Caco-2 (cell line): Measurements from ENCODE around the gene PLXNA1. TPM values are rescaled to one million over a fixed set of nuclear protein-coding genes. Genes with fewer than 3 reads are reported as not detected.

Experiments used
- BruUV-seq: library from RNA; stranded (reverse); fragments of 400-500 nt; replicated peaks from 2 replicates; lab custom pipeline; 2021; lab: Mats Ljungman, UMichigan
- CTCF ChIA-PET: fragments of 300-600 bp; sonication (Branson Sonifier 250); formaldehyde crosslinking; loops from one replicate; lab custom pipeline; 2022; ENCODE audit warnings: antibody characterized with exemption; lab: Charles Lee
- POLR2A ChIA-PET: fragments of 300-600 bp; sonication (Branson Sonifier 250); formaldehyde crosslinking; loops from one replicate; lab custom pipeline; 2022; ENCODE audit warnings: antibody characterized with exemption; lab: Charles Lee
- DNase-seq, 2 experiments: peaks; one replicate each; pipeline versions ENCODE4 v3.0.0 to v3.0.0-alpha.2; 2020 to 2022
- H3K27me3 ChIP-seq: replicated peaks from 2 replicates; pipeline ENCODE4 v1.6.0; 2011; ENCODE audit warnings: low read length; ENCODE audit not compliant: control insufficient read depth, insufficient read depth
- H3K36me3 ChIP-seq: 2 replicates; pipeline ENCODE4 v1.5.1; 2011; ENCODE audit warnings: low read length; ENCODE audit not compliant: control insufficient read depth, insufficient read depth
- H3K4me1 ChIP-seq: fragments of 250-450 bp; sonication (Bioruptor Pico); 2 replicates; pipeline ENCODE4 v1.5.1; 2020; ENCODE audit warnings: mild to moderate bottlenecking
- H3K4me3 ChIP-seq: 2 replicates; pipeline ENCODE4 v1.5.1; 2011; ENCODE audit warnings: low read depth, mild to moderate bottlenecking, control low read depth, low read length
- H3K9me3 ChIP-seq: fragments of 250-450 bp; sonication (Bioruptor Pico); 2 replicates; pipeline ENCODE4 v1.5.1; 2020; ENCODE audit warnings: mild to moderate bottlenecking, moderate library complexity
- H3K27ac Mint-ChIP-seq: one replicate; pipeline ENCODE4 v1.8.0; 2022; ENCODE audit warnings: mixed read lengths; ENCODE audit not compliant: unreplicated experiment
- H3K27me3 Mint-ChIP-seq: one replicate; pipeline ENCODE4 v1.8.0; 2022; ENCODE audit warnings: mixed read lengths; ENCODE audit not compliant: insufficient read depth, unreplicated experiment
- H3K36me3 Mint-ChIP-seq: one replicate; pipeline ENCODE4 v1.8.0; 2022; ENCODE audit warnings: mild to moderate bottlenecking, mixed read lengths; ENCODE audit not compliant: insufficient read depth, unreplicated experiment
- H3K4me1 Mint-ChIP-seq: one replicate; pipeline ENCODE4 v1.8.0; 2022; ENCODE audit warnings: low read depth, mixed read lengths; ENCODE audit not compliant: unreplicated experiment
- H3K4me3 Mint-ChIP-seq: one replicate; pipeline ENCODE4 v1.8.0; 2022; ENCODE audit warnings: mild to moderate bottlenecking, moderate library complexity, mixed read lengths; ENCODE audit not compliant: unreplicated experiment
- H3K9me3 Mint-ChIP-seq: one replicate; pipeline ENCODE4 v1.8.0; 2022; ENCODE audit warnings: mixed read lengths; ENCODE audit not compliant: unreplicated experiment
- intact Hi-C: fragments of 100-400 bp; cut with micrococcal nuclease; formaldehyde crosslinking; loops from one replicate; pipeline ENCODE4 v1.10.0; 2022; ENCODE audit not compliant: unreplicated experiment
- total RNA-seq: library from RNA; stranded (reverse); gene quantifications from 2 replicates; pipeline ENCODE4 v1.2.3, GENCODE V29; 2022
- TF ChIP-seq, protein P1 (sequence below), 2 experiments: fragments of 200-600 bp in 1 of 2; IDR thresholded peaks; 1 replicate in 1 of 2; 2 replicates in 1 of 2; pipeline versions ENCODE4 v1.5.1 to v1.8.0; 2011 to 2022; ENCODE audit warnings: antibody characterized with exemption in 1 of 2, control low read depth in 1 of 2, inconsistent platforms in 1 of 2, low read depth in 1 of 2, low read length in 1 of 2, mild to moderate bottlenecking in 1 of 2, moderate library complexity in 1 of 2; ENCODE audit not compliant: insufficient read depth in 1 of 2, severe bottlenecking in 1 of 2, unreplicated experiment in 1 of 2

Gene PLXNA1
- total RNA-seq, 1 experiment from 2014 or later, result 95.1 TPM

DNA sequence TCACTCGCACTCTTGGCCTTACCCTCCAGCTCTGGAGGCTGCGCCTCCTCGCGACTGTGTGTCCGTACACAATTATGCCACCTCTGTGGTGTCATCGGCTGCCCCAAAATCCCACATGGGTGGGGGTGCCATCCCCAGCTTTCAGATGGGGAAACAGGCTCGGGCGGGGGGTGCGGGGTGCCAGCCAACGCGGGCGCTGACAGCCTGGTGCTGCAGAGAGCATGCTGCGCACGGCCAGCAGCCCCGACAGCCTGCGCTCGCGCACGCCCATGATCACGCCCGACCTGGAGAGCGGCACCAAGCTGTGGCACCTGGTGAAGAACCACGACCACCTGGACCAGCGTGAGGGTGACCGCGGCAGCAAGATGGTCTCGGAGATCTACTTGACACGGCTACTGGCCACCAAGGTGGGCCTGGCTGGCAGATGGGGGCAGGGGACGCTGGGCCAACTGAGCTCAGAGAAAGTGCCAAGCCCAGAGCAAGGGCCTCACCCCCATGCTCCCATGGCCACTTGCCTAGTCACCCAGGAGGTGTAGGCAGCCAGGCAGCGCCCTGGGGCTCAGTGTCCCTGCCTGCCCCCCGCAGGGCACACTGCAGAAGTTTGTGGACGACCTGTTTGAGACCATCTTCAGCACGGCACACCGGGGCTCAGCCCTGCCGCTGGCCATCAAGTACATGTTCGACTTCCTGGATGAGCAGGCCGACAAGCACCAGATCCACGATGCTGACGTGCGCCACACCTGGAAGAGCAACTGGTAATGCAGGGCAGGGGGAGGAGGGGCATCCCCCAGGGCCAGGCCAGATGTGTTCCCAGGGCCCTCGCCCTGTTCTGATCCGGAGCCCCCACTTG is 47.0 kb downstream of the PLXNA1 start:
- no peaks in the 10 kb centered on the region; the same call in 1 of the 2 replicates for H3K36me3 ChIP-seq
- Mint-ChIP-seq H3K27me3 (no peaks in the 10 kb centered on the region), H3K4me3 (no peak overlapping the region), H3K4me1 (no peaks in the 10 kb centered on the region), H3K9me3 (no peaks in the 10 kb centered on the region), H3K36me3 (peaks cover 63% of the 10 kb centered on the region), H3K27ac (no peak overlapping the region)
- H3K9me3 ChIP-seq, result no peaks in the 10 kb centered on the region
- DNase-seq, result no peak
- H3K27me3 ChIP-seq, result no peaks in the 10 kb centered on the region
- TF ChIP-seq, protein P1, sequence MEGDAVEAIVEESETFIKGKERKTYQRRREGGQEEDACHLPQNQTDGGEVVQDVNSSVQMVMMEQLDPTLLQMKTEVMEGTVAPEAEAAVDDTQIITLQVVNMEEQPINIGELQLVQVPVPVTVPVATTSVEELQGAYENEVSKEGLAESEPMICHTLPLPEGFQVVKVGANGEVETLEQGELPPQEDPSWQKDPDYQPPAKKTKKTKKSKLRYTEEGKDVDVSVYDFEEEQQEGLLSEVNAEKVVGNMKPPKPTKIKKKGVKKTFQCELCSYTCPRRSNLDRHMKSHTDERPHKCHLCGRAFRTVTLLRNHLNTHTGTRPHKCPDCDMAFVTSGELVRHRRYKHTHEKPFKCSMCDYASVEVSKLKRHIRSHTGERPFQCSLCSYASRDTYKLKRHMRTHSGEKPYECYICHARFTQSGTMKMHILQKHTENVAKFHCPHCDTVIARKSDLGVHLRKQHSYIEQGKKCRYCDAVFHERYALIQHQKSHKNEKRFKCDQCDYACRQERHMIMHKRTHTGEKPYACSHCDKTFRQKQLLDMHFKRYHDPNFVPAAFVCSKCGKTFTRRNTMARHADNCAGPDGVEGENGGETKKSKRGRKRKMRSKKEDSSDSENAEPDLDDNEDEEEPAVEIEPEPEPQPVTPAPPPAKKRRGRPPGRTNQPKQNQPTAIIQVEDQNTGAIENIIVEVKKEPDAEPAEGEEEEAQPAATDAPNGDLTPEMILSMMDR (IDR thresholded peaks at IDR 0.05; ENCODE audit: insufficient read depth in 1 of 2, low read depth in 1 of 2, low read length in 1 of 2, severe bottlenecking in 1 of 2, unreplicated experiment in 1 of 2), result no peak
- POLR2A ChIA-PET, result no interaction called here
- CTCF ChIA-PET, result no interaction called here
- BruUV-seq, result no TSS peak
- intact Hi-C loops, result no loop called here
- no peaks in the 10 kb centered on the region for H3K4me1 ChIP-seq
- no peak overlapping the region for H3K4me3 ChIP-seq

DNA sequence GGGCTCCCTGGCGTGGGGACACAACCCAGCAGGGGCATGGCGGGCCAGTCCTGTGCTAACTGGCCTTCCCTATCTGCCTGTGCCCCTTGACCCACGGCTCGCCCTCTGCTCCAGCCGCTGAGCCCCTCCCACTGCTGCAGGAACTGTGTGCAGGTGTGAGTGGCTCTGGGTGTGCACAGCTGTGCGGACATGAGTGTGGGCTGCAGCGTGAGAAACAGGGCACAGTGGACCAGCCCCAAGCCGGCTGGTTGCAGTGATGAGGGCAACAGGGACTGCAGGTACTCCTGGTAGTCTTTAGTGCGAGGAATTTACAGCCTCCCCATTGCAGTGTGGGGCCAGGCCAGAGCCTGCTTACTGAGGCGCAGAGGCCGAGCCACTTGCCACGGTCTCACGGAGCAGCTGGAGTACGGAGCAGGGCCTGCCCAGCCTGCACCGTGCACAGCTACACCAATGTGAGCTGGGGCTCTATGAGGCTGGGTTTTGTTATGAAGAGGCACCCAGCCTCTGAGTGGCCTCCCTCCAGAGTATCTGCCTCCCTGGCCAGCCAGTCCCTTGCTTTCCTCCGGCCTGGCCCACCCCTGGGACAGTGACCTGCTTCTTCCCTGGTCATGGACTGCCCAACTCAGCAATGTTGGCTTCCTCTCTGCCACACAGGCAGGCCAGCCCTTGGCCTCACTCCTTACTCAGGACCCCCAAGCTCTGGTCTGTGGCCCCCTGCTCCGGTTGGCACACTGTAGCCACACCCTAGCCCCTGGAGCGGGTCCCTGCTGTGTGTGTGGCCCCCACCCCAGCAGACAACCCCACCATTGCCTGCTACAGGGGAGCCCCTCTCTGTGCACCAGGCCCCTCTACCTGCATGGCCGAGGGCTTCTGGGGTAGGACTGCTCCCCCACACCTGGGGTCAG is 47.8 kb downstream of the PLXNA1 start:
- intact Hi-C loops, result no loop called here
- no peak overlapping the region for H3K4me3 ChIP-seq
- Mint-ChIP-seq H3K9me3 (no peaks in the 10 kb centered on the region), H3K4me3 (no peak overlapping the region), H3K27me3 (no peaks in the 10 kb centered on the region), H3K36me3 (peaks cover 60% of the 10 kb centered on the region), H3K4me1 (no peaks in the 10 kb centered on the region), H3K27ac (peak overlapping the region; percentile 79)
- DNase-seq, result no peak
- no peaks in the 10 kb centered on the region; the same call in 1 of the 2 replicates for H3K36me3 ChIP-seq
- BruUV-seq, result no TSS peak
- ChIA-PET POLR2A (no interaction called here), CTCF (no interaction called here)
- no peaks in the 10 kb centered on the region for H3K27me3 ChIP-seq
- TF ChIP-seq, protein P1 (IDR thresholded peaks at IDR 0.05; ENCODE audit: insufficient read depth in 1 of 2, low read depth in 1 of 2, low read length in 1 of 2, severe bottlenecking in 1 of 2, unreplicated experiment in 1 of 2), result no peak
- H3K4me1 ChIP-seq, result no peaks in the 10 kb centered on the region
- H3K9me3 ChIP-seq, result no peaks in the 10 kb centered on the region

DNA sequence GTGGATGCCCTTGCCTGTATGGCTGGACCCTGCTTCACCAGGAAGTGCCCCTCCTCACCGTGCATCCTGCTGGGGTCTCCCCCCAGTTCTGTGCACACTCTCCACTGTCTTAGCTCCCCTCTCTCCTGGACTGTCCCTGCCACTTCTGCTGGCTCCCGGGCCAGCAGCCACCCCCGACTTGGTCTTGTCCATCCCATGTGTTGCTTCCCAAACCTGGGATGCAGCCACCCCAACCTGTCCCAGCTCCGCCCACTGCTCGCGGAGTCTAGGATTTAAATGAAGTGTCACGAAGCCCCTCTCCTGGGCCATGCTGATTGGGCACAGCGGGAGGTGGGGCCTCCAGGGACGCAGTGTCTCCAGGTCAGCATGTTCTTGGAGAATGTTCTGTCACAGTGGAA is 48.5 kb downstream of the PLXNA1 start:
- Histone ChIP-seq H3K9me3 (no peaks in the 10 kb centered on the region), H3K27me3 (no peaks in the 10 kb centered on the region), H3K4me3 (no peak overlapping the region), H3K4me1 (no peaks in the 10 kb centered on the region), H3K36me3 (no peaks in the 10 kb centered on the region; the same call in 1 of the 2 replicates)
- peaks cover 58% of the 10 kb centered on the region for H3K36me3 Mint-ChIP-seq
- H3K4me1 Mint-ChIP-seq, result no peaks in the 10 kb centered on the region
- CTCF ChIA-PET, result no interaction called here
- intact Hi-C loops, result no loop called here
- DNase-seq, result no peak
- POLR2A ChIA-PET, result no interaction called here
- TF ChIP-seq, protein P1 (IDR thresholded peaks at IDR 0.05; ENCODE audit: insufficient read depth in 1 of 2, low read depth in 1 of 2, low read length in 1 of 2, severe bottlenecking in 1 of 2, unreplicated experiment in 1 of 2), result no peak
- BruUV-seq, result no TSS peak
- H3K4me3 Mint-ChIP-seq, result no peak overlapping the region
- H3K27ac Mint-ChIP-seq, result peak overlapping the region; percentile 79
- H3K27me3 Mint-ChIP-seq, result no peaks in the 10 kb centered on the region
- no peaks in the 10 kb centered on the region for H3K9me3 Mint-ChIP-seq
